Subcutaneous adipose tissue (tissue), 4 donors: ENCODE measurements around the gene MRGPRD. TPM values are rescaled to one million over a fixed set of nuclear protein-coding genes. Genes with fewer than 3 reads are reported as not detected.

Source experiments
- total RNA-seq, 4 donors: library from RNA; depleted of rRNA; stranded (reverse); fragments of >200 nt; gene quantifications; one replicate each; pipeline ENCODE4 v1.1.0, GENCODE V29; 2016
- TF ChIP-seq, protein P1 (sequence below): fragments of 450-650 bp; IDR thresholded peaks from one replicate; pipeline ENCODE4 v1.5.1; 2016; ENCODE audit warnings: low read depth, mild to moderate bottlenecking, control low read depth, antibody characterized with exemption, moderate library complexity

The MRGPRD gene
- total RNA-seq, 4 donors from 2014 or later: not detected

DNA sequence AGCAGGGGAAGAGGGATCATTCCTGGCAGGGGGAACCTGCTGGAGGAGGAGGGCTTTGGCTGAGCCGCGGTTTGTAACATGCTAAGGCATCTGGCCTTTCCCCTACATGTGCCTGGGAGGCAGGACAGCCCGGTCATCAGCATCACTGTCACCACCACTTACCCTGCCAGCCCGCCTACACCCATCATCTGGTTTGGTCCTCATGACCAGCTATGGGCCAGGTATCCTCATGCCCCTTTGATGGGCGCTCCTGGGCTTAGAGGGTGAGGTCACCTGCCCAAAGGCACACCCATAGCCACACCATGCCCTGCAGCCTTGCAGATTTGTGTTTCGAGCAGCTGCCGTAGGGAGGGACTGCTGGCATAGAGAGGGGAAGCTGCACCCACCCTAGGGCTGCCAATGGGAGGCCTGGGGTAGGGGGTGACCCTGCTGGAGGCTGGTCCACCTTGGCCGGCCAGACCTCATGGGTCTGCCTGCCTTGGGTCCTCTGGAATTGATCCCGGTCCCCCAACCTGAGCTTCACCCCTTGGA is 29.6 kb upstream of the MRGPRD start:
- TF ChIP-seq, protein P1, sequence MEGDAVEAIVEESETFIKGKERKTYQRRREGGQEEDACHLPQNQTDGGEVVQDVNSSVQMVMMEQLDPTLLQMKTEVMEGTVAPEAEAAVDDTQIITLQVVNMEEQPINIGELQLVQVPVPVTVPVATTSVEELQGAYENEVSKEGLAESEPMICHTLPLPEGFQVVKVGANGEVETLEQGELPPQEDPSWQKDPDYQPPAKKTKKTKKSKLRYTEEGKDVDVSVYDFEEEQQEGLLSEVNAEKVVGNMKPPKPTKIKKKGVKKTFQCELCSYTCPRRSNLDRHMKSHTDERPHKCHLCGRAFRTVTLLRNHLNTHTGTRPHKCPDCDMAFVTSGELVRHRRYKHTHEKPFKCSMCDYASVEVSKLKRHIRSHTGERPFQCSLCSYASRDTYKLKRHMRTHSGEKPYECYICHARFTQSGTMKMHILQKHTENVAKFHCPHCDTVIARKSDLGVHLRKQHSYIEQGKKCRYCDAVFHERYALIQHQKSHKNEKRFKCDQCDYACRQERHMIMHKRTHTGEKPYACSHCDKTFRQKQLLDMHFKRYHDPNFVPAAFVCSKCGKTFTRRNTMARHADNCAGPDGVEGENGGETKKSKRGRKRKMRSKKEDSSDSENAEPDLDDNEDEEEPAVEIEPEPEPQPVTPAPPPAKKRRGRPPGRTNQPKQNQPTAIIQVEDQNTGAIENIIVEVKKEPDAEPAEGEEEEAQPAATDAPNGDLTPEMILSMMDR: no peak

- TF ChIP-seq, protein P1: no peak
Measured at GRCh38 chr11:69009441-69010211, 28.8 kb upstream of the MRGPRD start.

DNA sequence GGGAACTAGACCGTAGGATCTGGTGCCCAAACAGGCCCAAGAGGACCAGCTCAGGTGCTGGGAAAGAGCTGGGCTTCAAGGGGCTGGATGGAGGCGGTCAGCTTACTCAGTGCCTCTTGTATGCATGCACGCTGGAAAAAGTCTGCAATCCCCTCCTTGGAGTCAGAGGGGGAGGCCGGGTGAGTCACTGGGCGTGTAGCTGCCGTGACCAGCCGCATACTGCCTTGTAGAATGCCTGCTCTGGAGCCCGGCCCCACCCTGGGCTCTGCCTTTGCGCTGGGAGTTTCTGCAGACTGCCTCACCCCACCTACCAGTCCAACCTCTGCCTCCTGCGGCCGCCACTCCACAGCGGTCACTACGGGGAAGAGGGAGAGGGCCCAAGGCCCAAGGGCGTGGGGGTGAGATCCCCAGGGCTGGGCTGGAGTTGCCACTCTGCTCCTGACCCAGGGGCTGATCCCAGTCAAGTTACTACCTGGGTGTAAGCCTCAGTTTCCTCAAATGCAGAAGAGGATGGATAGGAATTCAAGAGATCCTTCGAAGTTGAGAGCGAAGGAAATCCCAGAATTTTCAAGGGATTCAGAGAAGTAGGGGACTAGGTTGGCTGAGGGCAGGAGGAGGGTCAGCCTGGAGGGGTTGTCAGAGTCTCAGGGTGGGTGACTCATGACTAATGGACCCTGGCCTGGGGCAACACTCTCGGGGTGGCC is 28.1 kb upstream of the MRGPRD start:
- TF ChIP-seq, protein P1: no peak

DNA sequence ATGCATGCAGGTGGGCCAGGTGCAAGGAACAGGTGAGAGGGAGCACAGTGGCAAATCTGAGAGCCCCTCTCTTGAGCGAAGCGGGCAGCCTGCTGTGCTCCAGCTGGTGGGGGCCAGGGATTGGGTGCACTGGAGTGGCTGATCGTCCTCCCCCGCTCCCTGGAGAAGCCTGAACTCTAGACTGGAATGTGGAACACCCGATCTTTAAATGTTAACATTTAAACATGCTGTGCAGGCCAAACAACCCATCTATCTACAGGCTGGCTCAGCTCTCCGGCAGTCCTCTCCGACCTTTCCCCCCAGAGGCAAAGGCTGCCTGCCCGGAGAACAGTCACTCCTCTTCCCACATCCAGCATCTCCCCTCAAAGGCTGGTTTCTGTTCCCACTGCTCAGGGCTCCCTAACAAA is 27.2 kb upstream of the MRGPRD start:
- TF ChIP-seq, protein P1: no peak

DNA sequence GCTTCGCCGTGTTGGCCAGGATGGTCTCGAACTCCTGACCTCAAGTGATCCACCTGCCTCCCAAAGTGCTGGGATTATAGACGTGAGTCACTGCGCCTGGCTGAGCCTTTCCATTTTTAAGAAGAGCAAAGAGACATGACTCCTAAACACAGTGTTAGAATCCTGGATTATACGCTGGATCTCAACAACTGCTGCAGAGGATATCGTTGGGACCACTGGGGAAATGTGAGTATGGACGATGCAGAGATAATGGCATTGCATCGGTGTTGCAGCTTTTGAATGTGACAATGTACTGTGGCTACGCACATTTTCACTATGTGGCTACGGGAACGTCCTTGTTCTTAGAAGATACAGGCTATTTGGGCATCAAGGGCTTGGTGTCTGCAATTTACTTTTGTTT is 26.0 kb upstream of the MRGPRD start:
- TF ChIP-seq, protein P1: no peak

GRCh38 chr11:69005631-69006368 is 25.0 kb upstream of the MRGPRD start:
- TF ChIP-seq, protein P1: no peak
